ENCODE results near the gene GJA3. TPM values are rescaled to one million over a fixed set of nuclear protein-coding genes. Genes with fewer than 3 reads are reported as not detected.
"Not testable (repeated sequence)": the region's sequence is repeated elsewhere in the genome, so short reads cannot be mapped to it uniquely, and the experiment has no call there.

GJA3 gene
- total RNA-seq, 2 donors from 2014 or later: 0.45 TPM; not detected in 1

- ATAC-seq (no peak), DNase-seq (ENCODE audit: low spot score in 2 of 2) (no peak)
- H3K9me3 Mint-ChIP-seq: no peaks in the 10 kb centered on the region
- H3K27ac Mint-ChIP-seq: no peak overlapping the region
- H3K36me3 Mint-ChIP-seq: no peaks in the 10 kb centered on the region
Measured at GRCh38 chr13:20165417-20166257, 4.8 kb upstream of the GJA3 start.

- ATAC-seq: no peak
- Mint-ChIP-seq H3K9me3 (no peaks in the 10 kb centered on the region), H3K36me3 (peaks cover 0 to 4% of the 10 kb centered on the region in 2 donors), H3K27ac (no peak overlapping the region)
- DNase-seq (ENCODE audit: low spot score in 2 of 2): no peak
Measured at GRCh38 chr13:20161951-20162300, 1.1 kb upstream of the GJA3 start.

GRCh38 chr13:20161275-20161950, 561 bp upstream of the GJA3 start:
- H3K9me3 Mint-ChIP-seq: no peaks in the 10 kb centered on the region
- ATAC-seq: peak; percentile 65 to 66
- H3K27ac Mint-ChIP-seq: no peak overlapping the region
- peak in 1 of 2 donors; percentile 46 for DNase-seq (ENCODE audit: low spot score in 2 of 2)
- H3K36me3 Mint-ChIP-seq: peaks cover 0 to 4% of the 10 kb centered on the region in 2 donors

GRCh38 chr13:20159646-20160305, 1.1 kb downstream of the GJA3 start:
- no peak overlapping the region for H3K27ac Mint-ChIP-seq
- H3K9me3 Mint-ChIP-seq: no peaks in the 10 kb centered on the region
- DNase-seq (ENCODE audit: low spot score in 2 of 2): no peak
- no peak for ATAC-seq
- peaks cover 0 to 4% of the 10 kb centered on the region in 2 donors for H3K36me3 Mint-ChIP-seq

GRCh38 chr13:20157151-20157796, 3.6 kb downstream of the GJA3 start:
- no peak overlapping the region for H3K27ac Mint-ChIP-seq
- ATAC-seq: no peak
- H3K36me3 Mint-ChIP-seq: peaks cover 0 to 4% of the 10 kb centered on the region in 2 donors
- no peaks in the 10 kb centered on the region for H3K9me3 Mint-ChIP-seq
- no peak for DNase-seq (ENCODE audit: low spot score in 2 of 2)

GRCh38 chr13:20156702-20157101, 4.2 kb downstream of the GJA3 start:
- H3K9me3 Mint-ChIP-seq: no peaks in the 10 kb centered on the region
- no peak for ATAC-seq
- peaks cover 0 to 4% of the 10 kb centered on the region in 2 donors for H3K36me3 Mint-ChIP-seq
- no peak overlapping the region for H3K27ac Mint-ChIP-seq
- DNase-seq (ENCODE audit: low spot score in 2 of 2): no peak

GRCh38 chr13:20153290-20153689, 7.6 kb downstream of the GJA3 start:
- not testable (repeated sequence) for H3K27ac Mint-ChIP-seq; H3K36me3 Mint-ChIP-seq; DNase-seq (ENCODE audit: low spot score in 2 of 2); ATAC-seq; H3K9me3 Mint-ChIP-seq

GRCh38 chr13:20151612-20152011, 9.2 kb downstream of the GJA3 start:
- no peaks in the 10 kb centered on the region for H3K9me3 Mint-ChIP-seq
- ATAC-seq: no peak
- H3K27ac Mint-ChIP-seq: no peak overlapping the region
- H3K36me3 Mint-ChIP-seq: no peaks in the 10 kb centered on the region
- DNase-seq (ENCODE audit: low spot score in 2 of 2): no peak

- no peaks in the 10 kb centered on the region for H3K9me3 Mint-ChIP-seq
- no peak for ATAC-seq
Measured at GRCh38 chr13:20151016-20151415, 9.8 kb downstream of the GJA3 start.

GRCh38 chr13:20150561-20150960, 10.3 kb downstream of the GJA3 start:
- DNase-seq (ENCODE audit: low spot score in 2 of 2) (no peak), ATAC-seq (no peak)
- H3K36me3 Mint-ChIP-seq: no peaks in the 10 kb centered on the region
- no peaks in the 10 kb centered on the region for H3K9me3 Mint-ChIP-seq
- no peak overlapping the region for H3K27ac Mint-ChIP-seq

More at GRCh38 chr13:20151016-20151415, 9.8 kb downstream of the GJA3 start:
- no peak for DNase-seq (ENCODE audit: low spot score in 2 of 2)
- Mint-ChIP-seq H3K27ac (no peak overlapping the region), H3K36me3 (no peaks in the 10 kb centered on the region)

- DNase-seq (ENCODE audit: low spot score in 2 of 2) (no peak), ATAC-seq (no peak)
- no peaks in the 10 kb centered on the region for H3K9me3 Mint-ChIP-seq
- peak overlapping the region in 1 of 2 donors; percentile 2 for H3K27ac Mint-ChIP-seq
- no peaks in the 10 kb centered on the region for H3K36me3 Mint-ChIP-seq
Measured at GRCh38 chr13:20149762-20150161, 11.1 kb downstream of the GJA3 start.

- DNase-seq (ENCODE audit: low spot score in 2 of 2) (no peak), ATAC-seq (no peak)
- Mint-ChIP-seq H3K27ac (no peak overlapping the region), H3K9me3 (no peaks in the 10 kb centered on the region), H3K36me3 (no peaks in the 10 kb centered on the region)
Measured at GRCh38 chr13:20148501-20149183, 12.2 kb downstream of the GJA3 start.

- no peak for ATAC-seq
- no peak for DNase-seq (ENCODE audit: low spot score in 2 of 2)
- no peaks in the 10 kb centered on the region for H3K36me3 Mint-ChIP-seq
Measured at GRCh38 chr13:20146381-20146780, 14.5 kb downstream of the GJA3 start.

GRCh38 chr13:20145521-20145920, 15.3 kb downstream of the GJA3 start:
- Mint-ChIP-seq H3K36me3 (no peaks in the 10 kb centered on the region), H3K9me3 (no peaks in the 10 kb centered on the region), H3K27ac (no peak overlapping the region)
- ATAC-seq (no peak), DNase-seq (ENCODE audit: low spot score in 2 of 2) (no peak)

More at GRCh38 chr13:20146381-20146780, 14.5 kb downstream of the GJA3 start:
- no peaks in the 10 kb centered on the region for H3K9me3 Mint-ChIP-seq
- no peak overlapping the region for H3K27ac Mint-ChIP-seq

- H3K36me3 Mint-ChIP-seq: no peaks in the 10 kb centered on the region
- H3K27ac Mint-ChIP-seq: no peak overlapping the region
- DNase-seq (ENCODE audit: low spot score in 2 of 2) (no peak), ATAC-seq (no peak)
- no peaks in the 10 kb centered on the region for H3K9me3 Mint-ChIP-seq
Measured at GRCh38 chr13:20144141-20144850, 16.6 kb downstream of the GJA3 start.

Data from activated naive CD4-positive, alpha-beta T cell treated with anti-CD3 and anti-CD28 coated beads, Interleukin-2, amount 50 U/mL, for 72 hours (primary cell).